Left renal cortex interstitium (tissue), 4 donors: ENCODE data around the gene RNF145. TPM values are rescaled to one million over a fixed set of nuclear protein-coding genes. Genes with fewer than 3 reads are reported as not detected.
"Not testable (repeated sequence)": the region's sequence is repeated elsewhere in the genome, so short reads cannot be mapped to it uniquely, and the experiment has no call there.

ENCODE experiments used
- DNase-seq, 4 donors: peaks; one replicate each; pipeline ENCODE4 v3.0.0-alpha.2; 2013; ENCODE audit warnings: low read depth in 4 of 4, low spot score in 2 of 4, missing footprints in 1 of 4
- polyA plus RNA-seq, 4 donors: library from polyadenylated mRNA; unstranded; fragments of 120-200 nt; gene quantifications; one replicate each; pipeline ENCODE4 v1.2.1, GENCODE V29; 2013; ENCODE audit not compliant: insufficient read length in 4 of 4

RNF145 gene, protein sequence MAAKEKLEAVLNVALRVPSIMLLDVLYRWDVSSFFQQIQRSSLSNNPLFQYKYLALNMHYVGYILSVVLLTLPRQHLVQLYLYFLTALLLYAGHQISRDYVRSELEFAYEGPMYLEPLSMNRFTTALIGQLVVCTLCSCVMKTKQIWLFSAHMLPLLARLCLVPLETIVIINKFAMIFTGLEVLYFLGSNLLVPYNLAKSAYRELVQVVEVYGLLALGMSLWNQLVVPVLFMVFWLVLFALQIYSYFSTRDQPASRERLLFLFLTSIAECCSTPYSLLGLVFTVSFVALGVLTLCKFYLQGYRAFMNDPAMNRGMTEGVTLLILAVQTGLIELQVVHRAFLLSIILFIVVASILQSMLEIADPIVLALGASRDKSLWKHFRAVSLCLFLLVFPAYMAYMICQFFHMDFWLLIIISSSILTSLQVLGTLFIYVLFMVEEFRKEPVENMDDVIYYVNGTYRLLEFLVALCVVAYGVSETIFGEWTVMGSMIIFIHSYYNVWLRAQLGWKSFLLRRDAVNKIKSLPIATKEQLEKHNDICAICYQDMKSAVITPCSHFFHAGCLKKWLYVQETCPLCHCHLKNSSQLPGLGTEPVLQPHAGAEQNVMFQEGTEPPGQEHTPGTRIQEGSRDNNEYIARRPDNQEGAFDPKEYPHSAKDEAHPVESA
- polyA plus RNA-seq = 100 to 1,000 TPM in 2 of 4 donors, 10 to 100 TPM in 2; 88.7 to 111 (median 102) TPM

GRCh38 chr5:159209438-159210209 lies at the start of gene RNF145:
Gene RNF145 (minus strand): TSS chr5:159209553. CDS start chr5:159203617, 5,936 bp downstream.
- peak; percentile 70 to 76 (median 73) for DNase-seq

DNA sequence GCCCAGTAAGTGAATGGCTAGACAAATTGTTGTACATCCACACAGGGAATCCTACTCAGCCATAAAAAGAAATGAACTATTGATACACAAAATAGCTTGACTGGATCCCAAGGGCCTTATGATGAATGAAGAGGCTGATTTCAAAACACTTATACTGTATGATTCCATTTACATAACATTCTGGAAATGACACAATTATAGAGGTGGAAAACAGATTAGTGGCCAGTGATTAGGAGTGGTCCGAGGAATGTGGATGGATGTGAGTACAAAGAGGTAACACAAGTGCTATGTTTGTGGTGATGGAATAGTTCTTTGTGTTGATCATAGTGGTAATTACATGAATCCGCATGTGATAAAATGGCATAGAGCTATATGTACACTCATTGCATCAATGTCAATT lies 49.0 kb upstream of the RNF145 start:
- no peak for DNase-seq

DNA sequence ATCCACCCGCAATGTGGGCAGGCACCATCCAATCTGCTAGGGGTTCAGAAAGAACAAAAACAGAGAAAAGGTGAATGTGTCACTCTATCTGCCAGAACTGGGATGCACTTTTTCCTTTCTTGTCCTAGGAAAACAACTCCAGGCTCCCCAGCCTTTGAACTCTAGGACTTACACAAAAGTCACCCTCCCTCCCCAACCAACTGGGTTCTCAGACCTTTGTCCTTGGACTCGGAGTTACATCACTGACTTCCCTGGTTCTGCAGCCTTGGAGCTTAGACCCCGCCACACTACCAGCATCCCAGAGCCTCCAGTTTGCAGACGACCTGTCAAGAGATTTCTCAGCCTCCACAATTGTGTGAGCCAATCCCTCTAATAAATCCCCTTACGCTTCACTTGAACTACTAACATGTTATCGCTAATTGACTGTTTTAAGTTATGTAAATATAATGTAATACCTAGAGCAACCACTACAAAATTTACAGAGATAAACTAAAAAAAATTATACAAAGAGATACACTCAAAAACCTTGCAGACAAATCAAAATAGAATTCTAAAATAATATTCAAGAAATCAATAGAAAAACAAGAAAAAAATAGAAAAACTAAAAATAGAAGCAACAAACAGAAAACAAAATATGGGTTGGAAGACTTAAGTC lies 48.4 kb upstream of the RNF145 start:
- DNase-seq = no peak

- no peak for DNase-seq
Measured at GRCh38 chr5:159257007-159257406, 47.7 kb upstream of the RNF145 start.

GRCh38 chr5:159252195-159252594 lies 42.8 kb upstream of the RNF145 start:
- no peak for DNase-seq

GRCh38 chr5:159249158-159249557 lies 39.8 kb upstream of the RNF145 start:
- DNase-seq = no peak

- DNase-seq = no peak
Measured at GRCh38 chr5:159244890-159245289, 35.5 kb upstream of the RNF145 start.

GRCh38 chr5:159244163-159244562 lies 34.8 kb upstream of the RNF145 start:
- no peak for DNase-seq

GRCh38 chr5:159243385-159243784 lies 34.0 kb upstream of the RNF145 start:
- DNase-seq = no peak

DNA sequence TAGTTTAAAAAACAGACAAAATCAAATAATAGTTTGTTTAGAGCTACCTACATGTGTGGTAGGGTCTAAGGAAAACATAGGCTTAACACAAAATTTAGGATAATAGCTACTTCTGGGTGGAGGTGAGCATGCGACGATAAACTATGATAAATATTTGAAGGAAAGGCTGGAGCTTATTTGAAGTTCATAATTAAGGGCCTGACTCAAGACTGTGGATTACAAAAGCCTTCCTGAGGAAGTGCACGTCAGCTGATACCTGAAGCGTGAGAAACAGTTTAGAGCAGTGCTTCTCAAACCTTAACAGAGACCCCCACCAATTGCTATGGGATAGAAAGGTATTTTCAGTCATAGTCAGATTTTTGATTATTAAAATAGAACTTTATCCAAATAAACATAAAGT lies 33.3 kb upstream of the RNF145 start:
- no peak for DNase-seq

DNA sequence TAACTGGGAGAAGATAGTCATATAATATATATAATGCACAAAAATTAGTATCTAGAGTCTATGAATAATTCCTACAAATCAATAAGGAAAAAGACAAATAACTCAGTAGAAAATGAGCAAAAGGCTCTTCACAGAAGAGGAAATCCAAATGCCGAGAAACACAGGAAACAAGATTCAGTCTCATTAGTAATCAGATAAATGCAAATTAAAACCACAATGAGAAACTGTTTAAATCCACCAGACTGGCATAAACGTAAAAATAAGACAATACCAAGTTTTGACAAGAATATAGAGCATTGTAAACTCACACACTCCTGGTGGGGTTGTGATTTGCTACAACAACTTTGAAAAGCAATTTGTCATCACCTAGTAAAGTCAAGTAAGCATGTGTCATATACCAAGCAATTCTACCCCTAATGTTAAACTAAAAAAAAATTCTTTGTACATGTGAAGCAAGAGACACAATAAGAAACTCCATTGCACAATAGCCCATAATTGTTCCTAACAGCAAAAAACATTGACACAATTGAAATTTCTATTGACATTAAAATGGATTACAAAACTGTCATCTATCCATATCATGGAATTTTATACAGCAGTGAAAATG lies 32.7 kb upstream of the RNF145 start:
- no peak for DNase-seq

DNA sequence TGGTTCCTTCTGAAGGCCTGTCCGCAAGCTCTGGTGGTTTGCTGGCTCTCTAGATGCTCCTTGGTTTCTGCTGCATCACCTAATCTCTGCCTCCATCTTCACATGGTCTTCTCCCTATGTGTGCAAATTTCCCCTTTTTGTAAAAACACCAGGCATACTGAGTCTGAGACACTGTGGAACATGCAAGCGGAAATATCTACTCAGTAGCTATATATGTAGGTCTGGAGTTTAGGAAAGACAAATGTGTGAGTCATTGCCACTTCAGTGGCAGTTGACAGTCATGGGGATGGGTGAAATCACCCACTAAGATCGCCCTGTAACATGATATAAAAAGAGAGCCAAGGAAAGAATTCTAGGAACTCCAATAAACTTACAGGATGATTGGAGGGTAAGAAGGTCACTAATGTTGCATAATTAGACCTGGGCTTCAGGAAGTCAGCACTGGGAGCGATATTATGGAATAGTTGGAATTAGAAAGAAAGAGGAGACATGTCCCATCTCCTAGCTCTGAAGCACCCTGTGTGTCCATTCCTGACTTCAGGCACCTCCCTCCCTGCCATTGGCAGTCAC lies 31.0 kb upstream of the RNF145 start:
- no peak for DNase-seq

DNA sequence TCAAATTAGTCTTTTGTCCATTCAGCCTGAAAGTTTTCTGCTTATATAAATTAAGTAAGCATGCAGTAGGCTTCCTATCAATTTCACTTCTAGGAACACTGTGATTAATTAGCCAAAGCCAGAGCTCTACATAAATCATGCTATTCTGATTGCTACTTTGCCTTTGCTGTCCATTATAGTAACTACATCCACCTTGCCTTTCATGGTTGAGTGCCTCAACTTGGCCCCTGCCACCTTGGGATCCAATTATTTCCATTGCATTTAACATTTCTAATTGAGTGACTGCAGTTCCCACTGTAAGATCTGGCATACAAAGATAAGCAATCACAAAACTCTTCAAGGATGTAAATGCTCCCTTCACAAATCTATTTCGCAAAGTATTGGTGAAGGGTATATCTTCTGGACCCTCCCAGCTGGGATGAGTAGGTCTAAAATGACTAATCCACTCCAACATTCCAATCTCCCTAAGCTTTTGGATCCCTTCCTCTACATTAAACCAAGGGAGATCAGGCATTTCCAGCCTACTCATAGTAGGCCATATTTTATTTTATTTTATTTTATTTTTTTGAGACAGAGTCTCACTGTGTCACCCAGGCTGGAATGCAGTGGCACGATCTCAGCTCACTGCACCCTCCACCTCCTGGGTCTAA lies 26.6 kb upstream of the RNF145 start:
- DNase-seq = peak in 1 of 4 donors; percentile 20

DNA sequence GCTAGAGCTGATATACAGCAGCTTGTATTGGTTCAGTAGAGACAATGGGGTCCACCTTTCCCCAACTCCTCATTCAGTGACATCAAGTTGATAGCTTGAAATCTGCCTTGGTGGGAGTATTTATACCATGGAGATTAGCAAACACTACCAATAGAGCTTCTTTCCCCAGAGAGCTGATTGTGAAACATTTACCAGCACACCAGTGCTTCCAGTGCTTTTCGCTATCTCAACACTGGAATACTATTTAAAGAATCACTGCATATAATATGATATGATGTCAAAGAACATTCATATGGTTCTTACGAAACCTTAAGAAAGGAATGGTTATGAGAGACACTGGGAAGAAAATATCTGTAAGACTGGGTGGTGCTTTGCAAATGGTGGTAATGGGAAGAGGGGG lies 21.8 kb upstream of the RNF145 start:
- DNase-seq = no peak

DNA sequence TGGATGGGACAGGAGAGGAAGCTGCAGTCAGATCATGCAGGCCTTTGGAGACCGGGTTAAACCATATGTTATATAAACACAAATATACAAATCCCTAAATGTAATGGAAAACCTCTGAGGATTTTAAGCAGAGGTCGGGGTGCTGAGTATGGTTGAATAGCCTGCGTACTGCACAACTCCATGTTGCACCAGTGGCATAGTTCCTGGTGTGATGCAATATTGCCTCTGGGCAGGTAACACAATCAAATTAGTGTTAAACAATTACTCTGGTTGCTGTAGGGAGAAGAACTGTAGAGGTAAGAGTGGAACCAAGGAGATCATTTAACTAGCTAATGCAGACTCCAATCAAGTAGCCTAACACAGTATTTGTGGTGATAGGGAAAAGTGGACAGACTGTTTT lies 21.3 kb upstream of the RNF145 start:
- DNase-seq = no peak

- not testable (repeated sequence) for DNase-seq
Measured at GRCh38 chr5:159228097-159228496, 18.7 kb upstream of the RNF145 start.

DNA sequence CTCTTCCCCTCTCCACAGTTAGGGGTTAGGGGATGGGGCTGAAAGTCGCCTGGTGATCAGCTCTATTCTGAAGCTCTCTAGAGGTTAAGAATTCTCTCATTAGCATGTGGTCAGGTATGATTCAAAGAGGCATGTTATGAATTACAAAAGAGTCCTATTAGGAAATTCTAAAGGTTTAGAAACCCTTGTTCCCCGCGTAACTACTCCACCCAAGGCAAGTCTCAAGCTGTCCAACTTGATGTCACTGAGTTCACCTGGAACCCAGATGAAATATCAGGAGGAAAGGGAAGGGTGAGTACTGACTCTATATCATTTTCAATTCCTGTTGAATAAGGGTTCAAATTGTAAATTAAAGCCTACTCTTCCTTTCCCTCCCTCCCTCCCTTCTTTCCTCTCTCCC lies 18.1 kb upstream of the RNF145 start:
- DNase-seq = no peak

DNA sequence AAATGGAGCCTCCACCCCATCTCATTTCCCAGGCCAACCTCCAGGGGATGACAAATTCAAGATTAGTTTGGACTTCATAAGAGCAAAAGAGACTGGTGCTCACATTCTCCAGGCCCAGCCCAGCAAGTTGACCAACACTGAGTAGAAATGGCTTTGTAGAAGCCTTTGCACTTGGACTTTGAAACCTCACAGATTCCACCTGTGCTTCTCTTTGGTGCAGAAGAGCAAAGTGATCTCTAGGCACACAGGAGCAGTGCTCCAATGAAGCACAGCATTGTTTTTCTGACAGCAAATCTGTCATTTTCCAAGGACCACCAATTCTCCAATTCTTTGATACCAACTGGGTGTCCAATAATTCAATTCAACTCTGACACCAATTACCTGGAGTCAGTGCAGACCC lies 17.1 kb upstream of the RNF145 start:
- no peak for DNase-seq

DNA sequence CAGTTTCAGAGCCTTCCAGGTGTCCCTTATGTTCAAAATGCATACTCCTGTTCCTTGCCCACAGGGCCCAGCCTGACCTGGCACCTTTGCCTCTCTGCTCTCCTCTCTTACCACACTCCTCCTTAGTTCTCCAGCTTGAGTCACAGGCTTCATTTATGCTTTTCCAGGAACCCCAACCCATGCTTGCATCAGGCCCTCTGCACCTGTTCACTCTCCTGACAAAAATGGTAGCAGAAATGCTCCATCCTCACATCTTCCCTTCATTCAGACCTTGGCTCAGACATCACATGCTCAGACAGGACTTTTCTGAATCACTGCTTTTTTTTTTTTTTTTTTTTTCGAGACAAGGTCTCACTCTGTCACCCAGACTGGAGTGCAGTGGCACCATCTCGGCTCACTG lies 15.1 kb upstream of the RNF145 start:
- no peak for DNase-seq

- no peak for DNase-seq
Measured at GRCh38 chr5:159223469-159223868, 14.1 kb upstream of the RNF145 start.
